Right lobe of liver (tissue), 4 donors: ENCODE measurements around the gene ADGRE3.

ENCODE experiments used
- CTCF ChIP-seq, 4 donors: fragments of 200-600 bp in 3 of 4; fragments of 450-650 bp in 1 of 4; IDR thresholded peaks; one replicate each; pipeline versions ENCODE4 v1.5.1 to v1.8.0; 2016 to 2022; ENCODE audit warnings: antibody characterized with exemption in 4 of 4, mild to moderate bottlenecking in 2 of 4
- POLR2A ChIP-seq: fragments of 450-650 bp; IDR thresholded peaks from one replicate; pipeline ENCODE4 v1.6.1; 2017; ENCODE audit warnings: antibody characterized with exemption, mild to moderate bottlenecking
- donor health status: DM: no; HTN: no; CAD: no.
- donor health status: DM: no; HTN: no; CAD: no.
- donor health status: DM: no; HTN: yes; CAD: no.

GRCh38 chr19:14670408-14670807 is 4.2 kb downstream of the ADGRE3 start:
- TF ChIP-seq CTCF (IDR thresholded peaks at IDR 0.05), result no peak
- no peak for TF ChIP-seq POLR2A
